ENCODE data around the gene KRT38.
"Not testable (repeated sequence)": the region's sequence is repeated elsewhere in the genome, so short reads cannot be mapped to it uniquely, and the experiment has no call there.

Gene KRT38

GRCh38 chr17:41457676-41458075, 16.9 kb upstream of the KRT38 start:
- DNase-seq (ENCODE audit: low spot score), result no peak

- DNase-seq (ENCODE audit: low spot score), result peak; percentile 51
Measured at GRCh38 chr17:41456204-41456603, 15.4 kb upstream of the KRT38 start.

GRCh38 chr17:41455236-41455635, 14.5 kb upstream of the KRT38 start:
- no peak for DNase-seq (ENCODE audit: low spot score)

GRCh38 chr17:41453066-41453465, 12.3 kb upstream of the KRT38 start:
- no peak for DNase-seq (ENCODE audit: low spot score)

- no peak for DNase-seq (ENCODE audit: low spot score)
Measured at GRCh38 chr17:41452281-41452680, 11.5 kb upstream of the KRT38 start.

GRCh38 chr17:41451154-41451728, 10.5 kb upstream of the KRT38 start:
- no peak for DNase-seq (ENCODE audit: low spot score)

- DNase-seq (ENCODE audit: low spot score), result no peak
Measured at GRCh38 chr17:41449008-41449407, 8.2 kb upstream of the KRT38 start.

GRCh38 chr17:41448506-41448905, 7.7 kb upstream of the KRT38 start:
- DNase-seq (ENCODE audit: low spot score), result no peak

- DNase-seq (ENCODE audit: low spot score), result no peak
Measured at GRCh38 chr17:41446806-41447205, 6.0 kb upstream of the KRT38 start.

GRCh38 chr17:41444640-41445039, 3.9 kb upstream of the KRT38 start:
- DNase-seq (ENCODE audit: low spot score), result no peak

- DNase-seq (ENCODE audit: low spot score), result no peak
Measured at GRCh38 chr17:41444186-41444585, 3.4 kb upstream of the KRT38 start.

GRCh38 chr17:41442739-41443138, 2.0 kb upstream of the KRT38 start:
- DNase-seq (ENCODE audit: low spot score), result no peak

GRCh38 chr17:41439375-41439774, 1.4 kb downstream of the KRT38 start:
- DNase-seq (ENCODE audit: low spot score), result no peak

GRCh38 chr17:41437769-41438168, 3.0 kb downstream of the KRT38 start:
- DNase-seq (ENCODE audit: low spot score), result no peak

- DNase-seq (ENCODE audit: low spot score), result no peak
Measured at GRCh38 chr17:41437254-41437653, 3.5 kb downstream of the KRT38 start.

GRCh38 chr17:41434415-41434814, 6.4 kb downstream of the KRT38 start:
- no peak for DNase-seq (ENCODE audit: low spot score)

- DNase-seq (ENCODE audit: low spot score), result no peak
Measured at GRCh38 chr17:41434005-41434404, 6.8 kb downstream of the KRT38 start.

- DNase-seq (ENCODE audit: low spot score), result no peak
Measured at GRCh38 chr17:41433586-41433985, 7.2 kb downstream of the KRT38 start.

- not testable (repeated sequence) for DNase-seq (ENCODE audit: low spot score)
Measured at GRCh38 chr17:41430376-41430775, 10.4 kb downstream of the KRT38 start.

GRCh38 chr17:41429667-41430066, 11.1 kb downstream of the KRT38 start:
- no peak for DNase-seq (ENCODE audit: low spot score)

GRCh38 chr17:41428591-41429291, 12.0 kb downstream of the KRT38 start:
- no peak for DNase-seq (ENCODE audit: low spot score)

- DNase-seq (ENCODE audit: low spot score), result no peak
Measured at GRCh38 chr17:41424111-41424635, 16.6 kb downstream of the KRT38 start, which contains the start of gene KRT37. Gene KRT37 (minus strand): TSS chr17:41424585. CDS start chr17:41424523, 62 bp downstream.

GRCh38 chr17:41422586-41422985, 18.2 kb downstream of the KRT38 start:
- DNase-seq (ENCODE audit: low spot score), result not testable (repeated sequence)

- DNase-seq (ENCODE audit: low spot score), result no peak
Measured at GRCh38 chr17:41421617-41422016, 19.2 kb downstream of the KRT38 start.
